K562 (cell line): ENCODE measurements around the gene SSH3. TPM values are rescaled to one million over a fixed set of nuclear protein-coding genes. Genes with fewer than 3 reads are reported as not detected.

Source experiments
- EZH2 ChIP-seq: IDR thresholded peaks from 2 replicates; pipeline ENCODE4 v1.6.1; 2012; ENCODE audit warnings: low read depth, mild to moderate bottlenecking, inconsistent platforms, low read length, borderline replicate concordance
- MIER1 ChIP-seq: fragments of 450-650 bp; IDR thresholded peaks from 2 replicates; pipeline ENCODE4 v1.6.1; 2016; ENCODE audit warnings: antibody characterized with exemption, mild to moderate bottlenecking, low read depth
- NFIC ChIP-seq: fragments of 450-650 bp; IDR thresholded peaks from 2 replicates; pipeline ENCODE4 v1.6.1; 2017; ENCODE audit warnings: mild to moderate bottlenecking, inconsistent platforms
- ZNF217 ChIP-seq: sonication (generic); formaldehyde crosslinking; IDR thresholded peaks from 2 replicates; pipeline ENCODE4 v1.8.0; 2022; ENCODE audit warnings: mild to moderate bottlenecking, missing genetic modification reagents
- polyA plus RNA-seq, 8 experiments: library from polyadenylated mRNA; depleted of rRNA in 4 of 8; stranded (reverse) in 5 of 8; unstranded in 3 of 8; fragments of >200 nt; fragmentation: Nextera tagmentation in 2 of 8; fragmentation: Illumina TruSeq in 1 of 8; extraction: Ambion mirVana in 2 of 8; extraction: Trizol in 1 of 8; gene quantifications; 2 replicates each; pipeline versions ENCODE4 v1.2.1 to v1.2.3, GENCODE V29; 2011 to 2014; ENCODE audit warnings: inconsistent platforms in 1 of 8, missing spikeins in 1 of 8
- total RNA-seq, 7 experiments: library from RNA; depleted of rRNA in 6 of 7; stranded (reverse); fragments of >200 nt in 6 of 7; fragmentation: Illumina TruSeq in 2 of 7; extraction: Trizol in 2 of 7; gene quantifications; 2 replicates each; pipeline versions ENCODE4 v1.2.1 to v1.2.3, GENCODE V29; 2011 to 2021; ENCODE audit warnings: low replicate concordance in 1 of 7
- TF ChIP-seq, protein P1 (sequence below), 2 experiments: fragments of 450-650 bp; IDR thresholded peaks; 2 replicates each; pipeline ENCODE4 v1.6.1; 2016; ENCODE audit warnings: mild to moderate bottlenecking in 2 of 2, borderline replicate concordance in 1 of 2, low read depth in 1 of 2, moderate library complexity in 1 of 2
- TF ChIP-seq, protein P2 (sequence below): fragments of 250-450 bp; sonication (Bioruptor Pico); IDR thresholded peaks from 2 replicates; pipeline ENCODE4 v1.5.0; 2021; ENCODE audit warnings: mild to moderate bottlenecking, moderate library complexity
- TF ChIP-seq, protein P3 (sequence below): sonication (generic); formaldehyde crosslinking; IDR thresholded peaks from 2 replicates; pipeline ENCODE4 v1.8.1; 2023; ENCODE audit warnings: missing genetic modification reagents, mild to moderate bottlenecking, borderline replicate concordance
- TF ChIP-seq, protein P4 (sequence below): sonication (generic); formaldehyde crosslinking; IDR thresholded peaks from 2 replicates; pipeline ENCODE4 v1.8.0; 2022; ENCODE audit warnings: mild to moderate bottlenecking, missing genetic modification reagents

Gene SSH3
- total and polyA plus RNA-seq, 9 of the 15 experiments (the other 6 are each of a cell fraction or from before 2014, with no cell fraction given): 0.07 to 1.0 (median 0.24) TPM; not detected in 3

DNA sequence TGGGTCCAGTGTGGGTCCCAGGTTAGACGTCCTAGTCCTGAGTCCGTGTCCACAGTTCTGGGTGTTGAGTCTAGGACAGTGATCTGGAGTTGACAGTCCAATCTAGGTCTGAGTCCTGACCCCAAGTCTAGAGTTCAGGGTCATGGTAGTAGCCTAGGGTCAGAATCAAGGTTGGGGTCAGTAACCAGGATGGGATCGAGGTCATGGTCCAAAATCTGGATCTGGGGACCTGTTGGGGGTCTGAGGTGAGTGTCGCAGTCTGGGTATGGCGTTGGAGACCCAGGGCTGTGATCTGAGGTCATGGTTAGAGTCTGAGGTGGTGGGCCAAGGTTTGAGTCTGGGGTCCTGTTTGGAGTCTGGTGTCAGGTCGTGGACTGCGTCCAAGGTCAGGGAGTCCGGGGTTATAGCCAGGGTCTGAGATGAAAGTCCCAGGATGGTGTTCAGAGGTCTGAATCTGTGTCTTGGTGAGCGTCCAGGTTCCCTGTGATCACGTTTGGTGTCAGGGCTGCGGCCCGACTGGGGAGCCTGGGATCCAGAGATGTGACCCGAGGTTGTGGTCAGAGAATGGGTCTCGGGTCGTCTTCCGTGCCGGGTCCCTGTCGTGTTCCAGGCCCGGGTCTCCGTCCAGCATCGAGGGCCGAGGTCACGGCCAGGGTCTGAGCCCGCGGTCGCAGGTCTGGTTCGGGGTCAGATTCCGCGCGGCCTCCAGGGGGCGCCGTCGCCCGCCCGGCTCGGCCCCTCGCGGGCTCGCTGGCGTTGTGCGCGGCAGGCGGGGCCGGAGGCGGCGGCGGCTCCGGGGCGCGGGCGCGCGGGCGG is 37.5 kb upstream of the SSH3 start (continued):
- TF ChIP-seq, protein P1, sequence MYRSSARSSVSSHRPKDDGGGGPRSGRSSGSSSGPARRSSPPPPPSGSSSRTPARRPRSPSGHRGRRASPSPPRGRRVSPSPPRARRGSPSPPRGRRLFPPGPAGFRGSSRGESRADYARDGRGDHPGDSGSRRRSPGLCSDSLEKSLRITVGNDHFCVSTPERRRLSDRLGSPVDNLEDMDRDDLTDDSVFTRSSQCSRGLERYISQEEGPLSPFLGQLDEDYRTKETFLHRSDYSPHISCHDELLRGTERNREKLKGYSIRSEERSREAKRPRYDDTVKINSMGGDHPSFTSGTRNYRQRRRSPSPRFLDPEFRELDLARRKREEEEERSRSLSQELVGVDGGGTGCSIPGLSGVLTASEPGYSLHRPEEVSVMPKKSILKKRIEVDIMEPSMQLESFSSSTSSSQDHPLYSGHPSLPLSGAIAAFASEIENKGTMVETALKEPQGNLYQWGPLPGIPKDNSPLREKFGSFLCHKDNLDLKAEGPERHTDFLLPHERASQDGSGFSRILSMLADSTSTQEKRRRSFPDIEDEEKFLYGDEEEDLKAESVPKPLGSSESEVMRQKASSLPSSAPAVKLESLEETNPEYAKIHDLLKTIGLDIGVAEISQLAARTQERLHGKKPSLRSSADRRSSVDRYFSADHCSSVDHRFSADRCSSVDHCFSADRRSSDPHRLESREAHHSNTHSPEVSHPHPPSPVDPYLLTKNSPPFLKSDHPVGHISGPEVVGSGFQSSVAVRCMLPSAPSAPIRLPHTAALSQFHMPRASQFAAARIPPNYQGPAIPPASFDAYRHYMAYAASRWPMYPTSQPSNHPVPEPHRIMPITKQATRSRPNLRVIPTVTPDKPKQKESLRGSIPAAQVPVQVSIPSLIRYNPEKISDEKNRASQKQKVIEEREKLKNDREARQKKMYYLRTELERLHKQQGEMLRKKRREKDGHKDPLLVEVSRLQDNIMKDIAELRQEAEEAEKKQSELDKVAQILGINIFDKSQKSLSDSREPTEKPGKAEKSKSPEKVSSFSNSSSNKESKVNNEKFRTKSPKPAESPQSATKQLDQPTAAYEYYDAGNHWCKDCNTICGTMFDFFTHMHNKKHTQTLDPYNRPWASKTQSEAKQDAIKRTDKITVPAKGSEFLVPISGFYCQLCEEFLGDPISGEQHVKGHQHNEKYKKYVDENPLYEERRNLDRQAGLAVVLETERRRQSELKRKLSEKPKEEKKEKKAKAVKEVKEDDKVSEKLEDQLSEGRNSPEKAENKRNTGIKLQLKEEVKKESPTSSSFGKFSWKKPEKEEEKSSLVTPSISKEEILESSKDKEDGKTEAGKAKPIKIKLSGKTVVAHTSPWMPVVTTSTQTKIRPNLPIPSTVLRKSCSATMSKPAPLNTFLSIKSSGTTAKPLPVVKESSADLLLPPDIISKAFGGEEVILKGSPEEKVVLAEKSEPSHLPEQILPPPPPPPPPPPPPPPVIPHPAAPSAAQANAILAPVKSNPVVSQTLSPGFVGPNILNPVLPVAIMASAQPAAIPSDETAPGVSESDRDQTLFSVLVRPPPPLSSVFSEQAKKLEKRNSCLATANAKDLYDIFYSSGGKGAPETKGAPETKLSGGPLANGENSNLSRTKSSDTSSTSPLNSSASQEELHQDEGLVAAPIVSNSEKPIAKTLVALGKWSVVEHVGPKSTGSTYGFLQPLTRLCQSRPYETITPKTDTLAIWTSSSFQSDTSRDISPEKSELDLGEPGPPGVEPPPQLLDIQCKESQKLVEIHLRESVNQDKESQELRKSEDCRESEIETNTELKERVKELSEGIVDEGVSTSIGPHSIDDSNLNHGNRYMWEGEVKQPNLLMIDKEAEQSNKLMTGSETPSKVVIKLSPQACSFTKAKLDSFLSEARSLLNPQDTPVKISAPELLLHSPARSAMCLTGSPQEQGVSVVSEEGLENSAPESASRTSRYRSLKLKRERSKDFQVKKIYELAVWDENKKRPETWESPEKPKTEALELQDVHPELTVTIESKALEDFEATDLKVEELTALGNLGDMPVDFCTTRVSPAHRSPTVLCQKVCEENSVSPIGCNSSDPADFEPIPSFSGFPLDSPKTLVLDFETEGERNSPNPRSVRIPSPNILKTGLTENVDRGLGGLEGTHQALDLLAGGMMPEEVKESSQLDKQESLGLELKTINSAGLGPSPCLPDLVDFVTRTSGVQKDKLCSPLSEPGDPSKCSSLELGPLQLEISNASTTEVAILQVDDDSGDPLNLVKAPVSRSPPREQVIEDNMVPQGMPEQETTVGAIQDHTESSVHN (IDR thresholded peaks at IDR 0.05; ENCODE audit: borderline replicate concordance in 1 of 2, low read depth in 1 of 2): no peak
- TF ChIP-seq ZNF217 (no peak), MIER1 (no peak), EZH2 (no peak), NFIC (no peak)
- TF ChIP-seq, protein P2, sequence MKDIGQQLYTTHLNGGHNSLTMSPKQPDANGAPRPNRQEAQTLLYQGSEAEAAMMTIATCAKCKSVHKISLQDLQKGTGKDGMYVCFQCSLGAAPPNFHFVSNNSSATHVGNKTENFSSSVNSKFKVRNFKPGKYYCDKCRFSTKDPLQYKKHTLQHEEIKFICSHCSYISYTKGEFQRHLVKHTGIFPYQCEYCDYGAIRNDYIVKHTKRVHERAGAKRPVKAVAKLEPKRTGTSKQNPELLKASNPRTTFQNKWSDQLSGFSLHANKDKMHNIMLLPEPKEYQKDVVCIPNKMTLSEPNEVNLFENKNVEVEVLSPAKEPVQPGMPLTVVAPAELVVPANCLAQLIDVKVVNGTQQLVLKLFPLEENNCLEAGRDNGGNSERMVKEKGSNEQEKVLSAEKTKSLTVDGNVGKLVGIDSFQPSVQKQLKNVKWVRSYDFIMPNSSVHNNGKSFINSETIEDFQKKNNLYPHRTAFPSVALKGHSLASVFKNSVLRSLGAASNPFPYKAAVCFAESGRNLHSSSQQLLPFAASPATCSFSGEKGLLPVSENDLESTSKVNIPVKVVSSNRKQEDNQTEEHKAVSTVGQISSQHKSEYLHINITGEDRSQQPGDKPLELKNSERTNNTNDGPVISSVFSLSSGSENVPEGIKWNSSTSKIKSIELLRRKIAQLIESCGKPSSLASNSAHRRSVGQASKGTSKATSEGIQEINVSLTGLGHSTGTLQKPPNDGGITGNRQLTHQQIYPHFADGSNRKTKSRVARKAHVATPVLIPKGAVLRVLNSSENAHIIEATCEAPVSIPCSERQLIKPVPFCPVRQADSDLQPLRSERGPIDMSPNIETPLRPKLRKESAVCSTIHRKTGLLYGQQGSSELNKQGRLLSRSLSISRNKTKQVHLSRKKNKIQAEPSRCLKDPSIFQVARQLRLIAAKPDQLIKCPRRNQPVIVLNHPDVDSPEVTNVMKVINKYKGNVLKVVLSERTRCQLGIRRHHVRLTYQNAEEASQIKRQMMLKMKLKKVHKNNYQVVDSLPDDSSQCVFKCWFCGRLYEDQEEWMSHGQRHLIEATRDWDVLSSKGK (CRISPR knock-in tag): no peak
- TF ChIP-seq, protein P3, sequence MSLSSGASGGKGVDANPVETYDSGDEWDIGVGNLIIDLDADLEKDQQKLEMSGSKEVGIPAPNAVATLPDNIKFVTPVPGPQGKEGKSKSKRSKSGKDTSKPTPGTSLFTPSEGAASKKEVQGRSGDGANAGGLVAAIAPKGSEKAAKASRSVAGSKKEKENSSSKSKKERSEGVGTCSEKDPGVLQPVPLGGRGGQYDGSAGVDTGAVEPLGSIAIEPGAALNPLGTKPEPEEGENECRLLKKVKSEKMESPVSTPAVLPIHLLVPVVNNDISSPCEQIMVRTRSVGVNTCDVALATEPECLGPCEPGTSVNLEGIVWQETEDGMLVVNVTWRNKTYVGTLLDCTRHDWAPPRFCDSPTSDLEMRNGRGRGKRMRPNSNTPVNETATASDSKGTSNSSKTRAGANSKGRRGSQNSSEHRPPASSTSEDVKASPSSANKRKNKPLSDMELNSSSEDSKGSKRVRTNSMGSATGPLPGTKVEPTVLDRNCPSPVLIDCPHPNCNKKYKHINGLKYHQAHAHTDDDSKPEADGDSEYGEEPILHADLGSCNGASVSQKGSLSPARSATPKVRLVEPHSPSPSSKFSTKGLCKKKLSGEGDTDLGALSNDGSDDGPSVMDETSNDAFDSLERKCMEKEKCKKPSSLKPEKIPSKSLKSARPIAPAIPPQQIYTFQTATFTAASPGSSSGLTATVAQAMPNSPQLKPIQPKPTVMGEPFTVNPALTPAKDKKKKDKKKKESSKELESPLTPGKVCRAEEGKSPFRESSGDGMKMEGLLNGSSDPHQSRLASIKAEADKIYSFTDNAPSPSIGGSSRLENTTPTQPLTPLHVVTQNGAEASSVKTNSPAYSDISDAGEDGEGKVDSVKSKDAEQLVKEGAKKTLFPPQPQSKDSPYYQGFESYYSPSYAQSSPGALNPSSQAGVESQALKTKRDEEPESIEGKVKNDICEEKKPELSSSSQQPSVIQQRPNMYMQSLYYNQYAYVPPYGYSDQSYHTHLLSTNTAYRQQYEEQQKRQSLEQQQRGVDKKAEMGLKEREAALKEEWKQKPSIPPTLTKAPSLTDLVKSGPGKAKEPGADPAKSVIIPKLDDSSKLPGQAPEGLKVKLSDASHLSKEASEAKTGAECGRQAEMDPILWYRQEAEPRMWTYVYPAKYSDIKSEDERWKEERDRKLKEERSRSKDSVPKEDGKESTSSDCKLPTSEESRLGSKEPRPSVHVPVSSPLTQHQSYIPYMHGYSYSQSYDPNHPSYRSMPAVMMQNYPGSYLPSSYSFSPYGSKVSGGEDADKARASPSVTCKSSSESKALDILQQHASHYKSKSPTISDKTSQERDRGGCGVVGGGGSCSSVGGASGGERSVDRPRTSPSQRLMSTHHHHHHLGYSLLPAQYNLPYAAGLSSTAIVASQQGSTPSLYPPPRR (CRISPR knock-in tag): no peak
- TF ChIP-seq, protein P4, sequence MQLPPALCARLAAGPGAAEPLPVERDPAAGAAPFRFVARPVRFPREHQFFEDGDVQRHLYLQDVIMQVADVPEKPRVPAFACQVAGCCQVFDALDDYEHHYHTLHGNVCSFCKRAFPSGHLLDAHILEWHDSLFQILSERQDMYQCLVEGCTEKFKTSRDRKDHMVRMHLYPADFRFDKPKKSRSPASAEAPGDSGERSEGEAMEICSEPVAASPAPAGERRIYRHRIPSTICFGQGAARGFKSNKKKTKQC (CRISPR knock-in tag): peak; percentile 51; the same call in 1 of the 2 replicates
